Right atrium auricular region (tissue), 2 donors: ENCODE results near the gene BIRC7. TPM values are rescaled to one million over a fixed set of nuclear protein-coding genes. Genes with fewer than 3 reads are reported as not detected.

Experiments used
- DNase-seq: peaks from one replicate; pipeline ENCODE4 v3.0.0-alpha.2; 2019; ENCODE audit warnings: low spot score
- H3K27ac ChIP-seq, 2 donors: fragments of 200-600 bp; sonication (generic); 1 replicate in 1 of 2; 2 replicates in 1 of 2; pipeline ENCODE4 v1.5.1; 2016 to 2019
- H3K27me3 ChIP-seq, 2 donors: fragments of 200-600 bp; sonication (generic); one replicate each; pipeline versions ENCODE4 v1.5.1 to v1.6.0; 2017 to 2019
- H3K36me3 ChIP-seq: fragments of 200-600 bp; sonication (generic); one replicate; pipeline ENCODE4 v1.5.1; 2016
- H3K4me1 ChIP-seq, 2 donors: fragments of 200-600 bp; sonication (generic); one replicate each; pipeline versions ENCODE4 v1.5.1 to v1.6.0; 2017 to 2019
- H3K4me3 ChIP-seq, 2 donors: fragments of 200-600 bp; sonication (generic); 1 replicate in 1 of 2; 2 replicates in 1 of 2; pipeline ENCODE4 v1.5.1; 2017 to 2019; ENCODE audit warnings: mild to moderate bottlenecking in 1 of 2, moderate library complexity in 1 of 2
- H3K9me3 ChIP-seq, 2 donors: fragments of 200-600 bp; sonication (generic); one replicate each; pipeline ENCODE4 v1.5.1; 2019
- total RNA-seq, 2 donors: library from RNA; depleted of rRNA; stranded (reverse); fragments of >200 nt; gene quantifications; one replicate each; pipeline ENCODE4 v1.1.0, GENCODE V29; 2016
- TF ChIP-seq, protein P1 (sequence below), 2 donors: fragments of 200-600 bp; sonication (generic); IDR thresholded peaks; one replicate each; pipeline ENCODE4 v1.5.1; 2019; ENCODE audit warnings: antibody characterized with exemption in 2 of 2

Gene BIRC7
- total RNA-seq, 2 donors from 2014 or later = not detected

DNA sequence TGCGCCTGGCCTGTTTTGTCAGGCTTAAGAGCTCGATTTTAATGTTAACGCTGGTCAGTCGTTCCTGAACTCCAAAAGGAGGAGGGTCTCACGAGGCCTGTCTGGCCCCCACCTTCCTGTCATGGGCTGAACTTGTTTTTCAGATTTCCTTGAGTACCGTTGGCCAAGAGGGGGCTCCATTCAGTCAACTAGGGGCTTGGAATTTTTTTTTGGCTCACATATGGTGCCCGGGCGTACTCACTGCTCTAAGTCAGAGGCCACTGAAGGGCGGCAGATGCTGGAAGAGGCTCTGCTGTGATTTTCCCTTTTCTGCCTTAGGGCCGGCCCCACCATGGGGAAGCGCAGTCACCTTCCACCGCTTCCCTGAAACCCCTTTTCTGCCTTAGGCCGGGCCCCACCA, 6.9 kb upstream of the BIRC7 start:
- no peak for DNase-seq
- no peak overlapping the region for H3K27ac ChIP-seq
- no peaks in the 10 kb centered on the region for H3K9me3 ChIP-seq
- peaks cover 0 to 13% of the 10 kb centered on the region in 2 donors for H3K4me1 ChIP-seq
- TF ChIP-seq, protein P1, sequence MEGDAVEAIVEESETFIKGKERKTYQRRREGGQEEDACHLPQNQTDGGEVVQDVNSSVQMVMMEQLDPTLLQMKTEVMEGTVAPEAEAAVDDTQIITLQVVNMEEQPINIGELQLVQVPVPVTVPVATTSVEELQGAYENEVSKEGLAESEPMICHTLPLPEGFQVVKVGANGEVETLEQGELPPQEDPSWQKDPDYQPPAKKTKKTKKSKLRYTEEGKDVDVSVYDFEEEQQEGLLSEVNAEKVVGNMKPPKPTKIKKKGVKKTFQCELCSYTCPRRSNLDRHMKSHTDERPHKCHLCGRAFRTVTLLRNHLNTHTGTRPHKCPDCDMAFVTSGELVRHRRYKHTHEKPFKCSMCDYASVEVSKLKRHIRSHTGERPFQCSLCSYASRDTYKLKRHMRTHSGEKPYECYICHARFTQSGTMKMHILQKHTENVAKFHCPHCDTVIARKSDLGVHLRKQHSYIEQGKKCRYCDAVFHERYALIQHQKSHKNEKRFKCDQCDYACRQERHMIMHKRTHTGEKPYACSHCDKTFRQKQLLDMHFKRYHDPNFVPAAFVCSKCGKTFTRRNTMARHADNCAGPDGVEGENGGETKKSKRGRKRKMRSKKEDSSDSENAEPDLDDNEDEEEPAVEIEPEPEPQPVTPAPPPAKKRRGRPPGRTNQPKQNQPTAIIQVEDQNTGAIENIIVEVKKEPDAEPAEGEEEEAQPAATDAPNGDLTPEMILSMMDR (IDR thresholded peaks at IDR 0.05) = no peak
- no peaks in the 10 kb centered on the region for H3K36me3 ChIP-seq
- H3K4me3 ChIP-seq = no peak overlapping the region
- no peaks in the 10 kb centered on the region for H3K27me3 ChIP-seq

DNA sequence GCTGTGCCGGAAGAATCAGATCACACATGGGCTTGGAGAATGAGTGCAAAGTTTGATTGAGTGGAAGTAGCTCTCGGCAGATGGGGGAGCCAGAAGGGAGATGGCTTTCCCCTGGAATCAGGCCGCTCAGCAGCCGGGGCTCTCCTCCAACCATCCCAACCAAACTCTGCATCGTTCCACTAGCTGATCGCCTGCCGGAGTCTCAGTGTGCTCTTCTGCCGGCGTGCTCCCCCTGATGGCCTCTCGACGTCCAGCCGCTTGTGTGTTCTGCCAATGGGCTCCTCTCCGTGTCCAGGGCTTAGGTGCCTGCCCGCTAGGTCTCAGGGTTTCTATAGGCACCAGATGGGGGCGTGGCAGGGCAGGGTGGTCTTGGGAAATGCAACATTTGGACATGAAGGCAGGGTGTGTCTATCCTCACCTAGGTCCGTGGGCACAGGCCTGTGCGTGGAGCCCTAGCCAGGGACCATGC, 4.9 kb upstream of the BIRC7 start:
- Histone ChIP-seq H3K9me3 (no peaks in the 10 kb centered on the region), H3K27me3 (no peaks in the 10 kb centered on the region), H3K4me3 (no peak overlapping the region), H3K4me1 (peaks cover 0 to 7% of the 10 kb centered on the region in 2 donors), H3K27ac (no peak overlapping the region), H3K36me3 (no peaks in the 10 kb centered on the region)
- peak; percentile 63 for DNase-seq
- TF ChIP-seq, protein P1 (IDR thresholded peaks at IDR 0.05) = peak; percentile 35 to 60

- no peaks in the 10 kb centered on the region for H3K36me3 ChIP-seq
- H3K4me1 ChIP-seq = peaks cover 0 to 7% of the 10 kb centered on the region in 2 donors
- DNase-seq = no peak
- no peaks in the 10 kb centered on the region for H3K9me3 ChIP-seq
- no peak overlapping the region for H3K4me3 ChIP-seq
- H3K27me3 ChIP-seq = no peaks in the 10 kb centered on the region
- TF ChIP-seq, protein P1 (IDR thresholded peaks at IDR 0.05) = no peak
- H3K27ac ChIP-seq = no peak overlapping the region
Observed at GRCh38 chr20:63232235-63233060, 3.3 kb upstream of the BIRC7 start.

DNA sequence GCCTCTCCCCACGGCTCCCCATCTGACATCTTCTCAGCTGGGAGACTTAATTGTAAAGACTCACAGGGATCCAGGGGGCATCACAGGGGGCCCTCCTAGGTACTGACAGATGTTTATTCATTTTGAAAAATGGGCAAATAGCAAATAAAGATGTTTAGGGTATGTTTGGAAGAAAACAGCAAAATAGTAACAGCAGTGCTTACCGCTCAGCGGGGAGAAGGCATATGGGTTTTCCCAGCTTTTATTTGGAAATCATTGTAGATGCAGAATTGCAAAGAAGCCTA, 2.7 kb upstream of the BIRC7 start:
- TF ChIP-seq, protein P1 (IDR thresholded peaks at IDR 0.05) = no peak
- no peaks in the 10 kb centered on the region for H3K27me3 ChIP-seq
- no peak overlapping the region for H3K4me3 ChIP-seq
- DNase-seq = no peak
- no peak overlapping the region for H3K27ac ChIP-seq
- peaks cover 0 to 7% of the 10 kb centered on the region in 2 donors for H3K4me1 ChIP-seq
- H3K36me3 ChIP-seq = no peaks in the 10 kb centered on the region
- no peaks in the 10 kb centered on the region for H3K9me3 ChIP-seq

DNA sequence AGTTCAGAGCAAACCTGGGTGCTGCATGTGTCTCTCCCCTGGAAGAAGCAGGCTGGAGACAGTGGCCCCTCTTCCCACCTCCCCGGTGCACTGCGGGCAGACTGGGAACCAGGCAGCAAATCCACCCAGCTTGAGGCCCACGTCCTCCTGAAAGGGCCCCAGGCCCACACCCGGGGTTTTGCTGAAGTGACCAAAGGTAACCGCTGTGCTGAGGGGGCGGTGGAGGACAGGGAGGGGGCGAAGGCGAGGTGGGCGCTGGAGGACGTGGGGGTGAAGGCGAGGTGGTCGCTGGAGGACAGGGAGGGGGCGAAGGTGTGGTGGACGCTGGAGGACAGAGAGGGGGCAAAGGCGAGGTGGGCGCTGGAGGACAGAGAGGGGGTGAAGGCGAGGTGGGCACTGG, 1.8 kb upstream of the BIRC7 start:
- Histone ChIP-seq H3K4me3 (no peak overlapping the region), H3K4me1 (peaks cover 0 to 7% of the 10 kb centered on the region in 2 donors), H3K9me3 (no peaks in the 10 kb centered on the region), H3K36me3 (no peaks in the 10 kb centered on the region), H3K27ac (no peak overlapping the region), H3K27me3 (no peaks in the 10 kb centered on the region)
- TF ChIP-seq, protein P1 (IDR thresholded peaks at IDR 0.05) = no peak
- no peak for DNase-seq
